KMS-11 (cell line): ENCODE data around the gene CTPS1.

Experiments used
- H2AFZ ChIP-seq: fragments of 200-600 bp; sonication (generic); 2 replicates; pipeline ENCODE4 v1.6.1; 2016; ENCODE audit warnings: antibody characterized with exemption, mixed run types, low read depth
- H3K27ac ChIP-seq: fragments of 200-600 bp; sonication (generic); 2 replicates; pipeline ENCODE4 v1.6.1; 2016; ENCODE audit warnings: mild to moderate bottlenecking, mixed run types
- H3K27me3 ChIP-seq: fragments of 200-600 bp; sonication (generic); 2 replicates; pipeline ENCODE4 v1.6.1; 2017; ENCODE audit warnings: mild to moderate bottlenecking, low read depth, mixed run types, moderate library complexity; ENCODE audit not compliant: insufficient read depth
- H3K36me3 ChIP-seq: fragments of 200-600 bp; sonication (generic); 2 replicates; pipeline ENCODE4 v1.6.1; 2017; ENCODE audit warnings: mild to moderate bottlenecking, mixed run types; ENCODE audit not compliant: insufficient read depth
- H3K4me1 ChIP-seq: fragments of 200-600 bp; sonication (generic); 2 replicates; pipeline ENCODE4 v1.6.1; 2016; ENCODE audit warnings: mild to moderate bottlenecking, low read depth, mixed run types; ENCODE audit not compliant: poor library complexity, severe bottlenecking
- H3K4me2 ChIP-seq: fragments of 200-600 bp; sonication (generic); 2 replicates; pipeline ENCODE4 v1.7.0; 2016; ENCODE audit warnings: mild to moderate bottlenecking, mixed run types
- H3K4me3 ChIP-seq: fragments of 200-600 bp; sonication (generic); IDR thresholded peaks from 2 replicates; pipeline ENCODE4 v1.6.1; 2017; ENCODE audit warnings: low read depth, low read length, mixed read lengths; ENCODE audit not compliant: insufficient read depth
- H3K79me2 ChIP-seq: fragments of 200-600 bp; sonication (generic); 2 replicates; pipeline ENCODE4 v1.6.1; 2016; ENCODE audit warnings: low read depth, mixed run types; ENCODE audit not compliant: insufficient read depth
- H3K9ac ChIP-seq: fragments of 200-600 bp; sonication (generic); 2 replicates; pipeline ENCODE4 v1.6.1; 2016; ENCODE audit warnings: mild to moderate bottlenecking, mixed run types
- H4K20me1 ChIP-seq: fragments of 200-600 bp; sonication (generic); 2 replicates; pipeline ENCODE4 v1.6.1; 2016; ENCODE audit warnings: mild to moderate bottlenecking, mixed run types; ENCODE audit not compliant: insufficient read depth
- CTCF ChIP-seq: fragments of 200-600 bp; sonication (generic); conservative IDR thresholded peaks from 2 replicates; pipeline ENCODE4 v1.6.1; 2017; ENCODE audit warnings: low read depth, mild to moderate bottlenecking, antibody characterized with exemption, low read length, moderate library complexity, mixed read lengths

The CTPS1 gene

GRCh38 chr1:40979241-40980067 is at the start of gene CTPS1:
TSS of gene CTPS1 (plus strand) at chr1:40979696. CDS start at chr1:40983291, 3,595 bp downstream.
- Histone ChIP-seq H3K27ac (peak within 1 kb of the TSS; percentile 97), H3K27me3 (no peaks in the 10 kb centered on the region)

GRCh38 chr1:40930174-40930964 is 49.1 kb upstream of the CTPS1 start:
- Histone ChIP-seq H3K27me3 (no peaks in the 10 kb centered on the region), H2AFZ (no peak overlapping the region), H3K27ac (no peak overlapping the region), H3K4me2 (no peak overlapping the region), H3K36me3 (no peaks in the 10 kb centered on the region), H3K4me3 (no peak overlapping the region), H4K20me1 (no peaks in the 10 kb centered on the region), H3K4me1 (no peaks in the 10 kb centered on the region), H3K79me2 (no peaks in the 10 kb centered on the region), H3K9ac (no peak overlapping the region)
- TF ChIP-seq CTCF = no peak

More at GRCh38 chr1:40979241-40980067, at the start of gene CTPS1:
- TF ChIP-seq CTCF = no peak
- peaks cover 44% of the 10 kb centered on the region for H3K79me2 ChIP-seq
- H3K4me3 ChIP-seq = peak within 1 kb of the TSS; percentile 65
- H3K36me3 ChIP-seq = peaks cover 5% of the 10 kb centered on the region; the same call in 1 of the 2 replicates
- H2AFZ ChIP-seq = peak within 1 kb of the TSS; percentile 98
- peak within 1 kb of the TSS; percentile 95 for H3K4me2 ChIP-seq
- peak within 1 kb of the TSS; percentile 98 for H3K9ac ChIP-seq
- peaks cover 15% of the 10 kb centered on the region for H4K20me1 ChIP-seq
- peaks cover 25% of the 10 kb centered on the region for H3K4me1 ChIP-seq

- H3K4me2 ChIP-seq = no peak overlapping the region
- no peaks in the 10 kb centered on the region for H3K79me2 ChIP-seq
- no peak overlapping the region for H2AFZ ChIP-seq
- no peak for TF ChIP-seq CTCF
- no peaks in the 10 kb centered on the region for H3K27me3 ChIP-seq
- H4K20me1 ChIP-seq = no peaks in the 10 kb centered on the region
- no peak overlapping the region for H3K9ac ChIP-seq
- H3K4me3 ChIP-seq = no peak overlapping the region
- no peaks in the 10 kb centered on the region for H3K36me3 ChIP-seq
- H3K27ac ChIP-seq = no peak overlapping the region
- H3K4me1 ChIP-seq = no peaks in the 10 kb centered on the region
These were observed 47.9 kb upstream of the CTPS1 start for GRCh38 chr1:40931601-40932000.

- no peak overlapping the region for H2AFZ ChIP-seq
These were observed 47.5 kb upstream of the CTPS1 start for GRCh38 chr1:40932006-40932405.

More at GRCh38 chr1:40932006-40932405, 47.5 kb upstream of the CTPS1 start:
- TF ChIP-seq CTCF = no peak
- Histone ChIP-seq H3K4me2 (no peak overlapping the region), H3K4me1 (no peaks in the 10 kb centered on the region), H3K27ac (no peak overlapping the region), H3K36me3 (no peaks in the 10 kb centered on the region), H3K4me3 (no peak overlapping the region), H4K20me1 (no peaks in the 10 kb centered on the region), H3K27me3 (no peaks in the 10 kb centered on the region), H3K79me2 (no peaks in the 10 kb centered on the region), H3K9ac (no peak overlapping the region)
